Measurements from ENCODE around the gene ADGB. TPM values are rescaled to one million over a fixed set of nuclear protein-coding genes. Genes with fewer than 3 reads are reported as not detected.
"Not testable (repeated sequence)": the region's sequence is repeated elsewhere in the genome, so short reads cannot be mapped to it uniquely, and the experiment has no call there.

The ADGB gene
- polyA plus RNA-seq, 1 donor, result 0.06 TPM

DNA sequence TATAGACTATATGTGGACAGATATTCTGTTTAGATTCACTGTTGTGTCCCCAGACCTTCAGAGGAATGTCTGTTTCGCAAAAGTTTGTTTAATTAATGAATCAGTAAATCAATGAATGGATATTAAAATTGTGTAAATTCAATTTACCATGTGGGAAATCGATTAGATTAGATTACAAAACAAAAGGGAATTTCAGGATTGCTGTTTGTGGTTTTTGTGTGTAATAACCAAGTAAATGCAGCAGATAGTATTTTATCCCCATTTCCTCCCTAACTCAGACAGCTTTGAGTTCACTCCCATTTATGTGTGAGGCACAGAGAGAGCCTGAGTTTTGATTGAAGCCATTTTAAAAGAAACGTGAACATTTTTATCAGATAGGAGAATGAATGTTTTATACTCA is 214.8 kb downstream of the ADGB start:
- H3K27ac ChIP-seq (ENCODE audit: low read length), result no peak overlapping the region

GRCh38 chr6:146814148-146814750 is 215.5 kb downstream of the ADGB start:
- Histone ChIP-seq H3K27me3 (ENCODE audit: control insufficient read depth, insufficient read depth, low read length) (no peaks in the 10 kb centered on the region), H3K9me3 (ENCODE audit: control insufficient read depth, low read depth, low read length) (no peaks in the 10 kb centered on the region), H3K27ac (ENCODE audit: low read length) (no peak overlapping the region), H3K36me3 (ENCODE audit: control insufficient read depth, insufficient read depth, low read length) (no peaks in the 10 kb centered on the region), H3K4me1 (ENCODE audit: control insufficient read depth, insufficient read depth, low read length) (no peaks in the 10 kb centered on the region), H3K4me3 (ENCODE audit: low read length) (no peak overlapping the region)
- no peak for DNase-seq
- WGBS (ENCODE audit: insufficient coverage, low lambda C conversion rate), result no CpG with 5 or more reads among the region's 1 CpG

More for the DNA sequence above, 214.8 kb downstream of the ADGB start:
- Histone ChIP-seq H3K4me1 (ENCODE audit: control insufficient read depth, insufficient read depth, low read length) (no peaks in the 10 kb centered on the region), H3K27me3 (ENCODE audit: control insufficient read depth, insufficient read depth, low read length) (no peaks in the 10 kb centered on the region), H3K9me3 (ENCODE audit: control insufficient read depth, low read depth, low read length) (no peaks in the 10 kb centered on the region), H3K36me3 (ENCODE audit: control insufficient read depth, insufficient read depth, low read length) (no peaks in the 10 kb centered on the region), H3K4me3 (ENCODE audit: low read length) (no peak overlapping the region)
- DNase-seq, result no peak
- WGBS (ENCODE audit: insufficient coverage, low lambda C conversion rate), result 79% methylated on average over 3 of the region's 3 CpGs

DNA sequence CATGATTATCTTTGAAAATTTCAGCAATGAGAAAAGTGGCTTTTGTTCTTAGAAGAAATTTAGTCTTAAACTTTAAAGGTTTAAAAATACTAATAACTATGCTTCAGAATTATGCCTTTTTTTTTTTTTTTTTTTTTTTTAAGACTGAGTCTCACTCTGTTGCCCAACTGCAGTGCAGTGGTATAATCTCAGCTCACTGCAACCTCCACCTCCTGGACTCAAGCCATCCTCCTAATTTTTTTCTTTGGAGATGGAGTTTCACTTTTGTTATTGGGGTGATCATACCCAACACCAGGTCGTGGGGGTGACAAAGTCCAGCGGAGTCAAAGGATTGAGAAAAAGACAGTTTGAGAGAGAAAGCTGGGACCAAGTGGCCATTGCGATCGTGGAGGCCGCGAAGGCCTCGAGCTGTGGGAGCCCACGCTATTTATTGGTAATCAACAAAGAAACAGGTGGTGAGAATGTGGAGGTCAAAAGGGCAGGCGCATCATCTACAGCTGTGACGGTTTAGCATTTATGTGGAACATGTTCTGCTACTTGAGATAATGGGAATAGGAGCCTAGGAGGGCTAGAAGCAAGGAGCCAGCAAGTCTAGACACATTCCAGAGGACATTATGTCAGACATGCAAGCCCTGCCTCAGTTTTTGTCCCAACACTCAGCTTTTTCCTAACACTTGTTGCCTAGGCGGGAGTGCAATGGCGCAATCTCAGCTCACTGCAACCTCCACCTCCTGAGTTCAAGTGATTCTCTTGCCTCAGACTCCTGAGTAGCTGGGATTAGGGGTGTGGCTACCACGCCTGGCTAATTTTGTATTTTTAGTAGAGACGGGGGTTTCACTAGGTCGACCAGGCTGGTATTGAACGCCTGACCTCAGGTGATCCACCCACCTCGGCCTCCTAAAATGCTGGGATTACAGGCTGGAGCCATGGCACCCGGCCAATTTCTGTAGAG is 217.0 kb downstream of the ADGB start:
- not testable (repeated sequence) for H3K9me3 ChIP-seq (ENCODE audit: control insufficient read depth, low read depth, low read length); H3K27ac ChIP-seq (ENCODE audit: low read length); H3K4me3 ChIP-seq (ENCODE audit: low read length); H3K27me3 ChIP-seq (ENCODE audit: control insufficient read depth, insufficient read depth, low read length); DNase-seq; H3K4me1 ChIP-seq (ENCODE audit: control insufficient read depth, insufficient read depth, low read length); H3K36me3 ChIP-seq (ENCODE audit: control insufficient read depth, insufficient read depth, low read length)
- no CpG with 5 or more reads among the region's 18 CpGs for WGBS (ENCODE audit: insufficient coverage, low lambda C conversion rate)

DNA sequence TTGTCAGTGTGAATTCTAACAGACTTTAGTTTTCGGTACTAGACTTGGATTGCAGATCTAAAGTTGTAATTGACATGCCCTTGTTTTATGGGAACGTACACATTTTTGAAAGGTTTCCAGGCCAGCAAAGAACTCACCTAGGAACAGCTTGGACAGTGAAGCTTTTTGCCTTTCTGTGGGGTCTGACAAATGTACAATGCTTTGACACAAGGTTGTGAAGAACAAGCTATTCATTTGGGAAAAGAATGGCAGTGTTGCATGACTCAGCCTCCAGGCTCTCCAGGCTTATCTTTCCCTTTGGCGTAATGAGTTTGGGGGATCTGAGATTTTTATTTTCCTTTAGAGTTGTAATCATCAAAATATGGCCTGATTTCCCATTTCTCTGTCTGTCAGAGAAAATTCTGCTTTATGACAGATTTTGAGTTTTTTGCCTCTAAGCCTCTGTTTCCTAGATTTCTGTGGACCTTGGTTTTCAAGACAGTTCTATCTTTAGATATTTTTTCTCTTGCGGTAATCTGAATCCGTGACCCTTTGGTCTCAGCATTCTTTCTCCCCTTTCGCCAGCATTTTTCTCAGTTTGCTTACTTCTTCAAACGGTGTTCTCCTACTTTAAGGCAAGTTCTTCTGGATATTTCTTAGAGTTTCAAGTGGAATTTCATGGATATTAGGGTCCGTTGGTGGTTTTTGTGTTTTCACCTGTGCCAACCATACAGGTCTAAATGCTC is 221.0 kb downstream of the ADGB start:
- no peaks in the 10 kb centered on the region for H3K27me3 ChIP-seq (ENCODE audit: control insufficient read depth, insufficient read depth, low read length)
- H3K9me3 ChIP-seq (ENCODE audit: control insufficient read depth, low read depth, low read length), result no peaks in the 10 kb centered on the region
- WGBS (ENCODE audit: insufficient coverage, low lambda C conversion rate), result 80% methylated on average over 1 of the region's 8 CpGs
- H3K36me3 ChIP-seq (ENCODE audit: control insufficient read depth, insufficient read depth, low read length), result no peaks in the 10 kb centered on the region
- H3K4me3 ChIP-seq (ENCODE audit: low read length), result no peak overlapping the region
- no peaks in the 10 kb centered on the region for H3K4me1 ChIP-seq (ENCODE audit: control insufficient read depth, insufficient read depth, low read length)
- no peak for DNase-seq
- H3K27ac ChIP-seq (ENCODE audit: low read length), result no peak overlapping the region

GRCh38 chr6:146827216-146827928 is 228.6 kb downstream of the ADGB start:
- Histone ChIP-seq H3K4me3 (ENCODE audit: low read length) (no peak overlapping the region), H3K4me1 (ENCODE audit: control insufficient read depth, insufficient read depth, low read length) (no peaks in the 10 kb centered on the region), H3K27me3 (ENCODE audit: control insufficient read depth, insufficient read depth, low read length) (no peaks in the 10 kb centered on the region), H3K36me3 (ENCODE audit: control insufficient read depth, insufficient read depth, low read length) (no peaks in the 10 kb centered on the region), H3K27ac (ENCODE audit: low read length) (no peak overlapping the region), H3K9me3 (ENCODE audit: control insufficient read depth, low read depth, low read length) (no peaks in the 10 kb centered on the region)
- no peak for DNase-seq
- WGBS (ENCODE audit: insufficient coverage, low lambda C conversion rate), result 80% methylated on average over 2 of the region's 4 CpGs

GRCh38 chr6:146829792-146830565 is 231.2 kb downstream of the ADGB start:
- no peaks in the 10 kb centered on the region for H3K27me3 ChIP-seq (ENCODE audit: control insufficient read depth, insufficient read depth, low read length)
- no peak overlapping the region for H3K4me3 ChIP-seq (ENCODE audit: low read length)
- DNase-seq, result no peak
- no CpG with 5 or more reads among the region's 1 CpG for WGBS (ENCODE audit: insufficient coverage, low lambda C conversion rate)
- H3K4me1 ChIP-seq (ENCODE audit: control insufficient read depth, insufficient read depth, low read length), result no peaks in the 10 kb centered on the region
- H3K9me3 ChIP-seq (ENCODE audit: control insufficient read depth, low read depth, low read length), result no peaks in the 10 kb centered on the region
- H3K27ac ChIP-seq (ENCODE audit: low read length), result no peak overlapping the region
- H3K36me3 ChIP-seq (ENCODE audit: control insufficient read depth, insufficient read depth, low read length), result no peaks in the 10 kb centered on the region

DNA sequence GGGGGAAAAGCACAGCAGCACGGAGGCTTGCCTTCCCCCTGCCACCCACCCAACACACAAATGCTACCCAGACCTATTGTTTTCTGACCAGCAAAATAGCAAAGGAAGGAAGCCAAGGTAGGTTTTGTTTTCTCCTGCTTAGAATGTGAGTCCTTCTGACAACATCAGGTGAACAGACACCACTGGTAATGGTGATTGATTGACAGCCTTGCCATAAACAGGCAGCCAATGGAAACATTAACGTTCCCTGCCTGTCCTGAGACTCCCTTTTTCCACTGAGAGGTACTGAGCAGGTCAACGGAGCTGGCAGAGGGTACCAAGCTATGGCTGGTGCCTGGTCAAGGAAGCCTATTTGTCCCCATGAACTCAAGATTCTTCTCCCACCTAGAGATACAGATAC is 234.4 kb downstream of the ADGB start:
- H3K36me3 ChIP-seq (ENCODE audit: control insufficient read depth, insufficient read depth, low read length), result no peaks in the 10 kb centered on the region
- no peaks in the 10 kb centered on the region for H3K9me3 ChIP-seq (ENCODE audit: control insufficient read depth, low read depth, low read length)
- no peak overlapping the region for H3K27ac ChIP-seq (ENCODE audit: low read length)
- no peak for DNase-seq
- no peaks in the 10 kb centered on the region for H3K4me1 ChIP-seq (ENCODE audit: control insufficient read depth, insufficient read depth, low read length)
- H3K27me3 ChIP-seq (ENCODE audit: control insufficient read depth, insufficient read depth, low read length), result no peaks in the 10 kb centered on the region
- no peak overlapping the region for H3K4me3 ChIP-seq (ENCODE audit: low read length)
- WGBS (ENCODE audit: insufficient coverage, low lambda C conversion rate), result no CpG with 5 or more reads among the region's 3 CpGs

- no CpG with 5 or more reads among the region's 1 CpG for WGBS (ENCODE audit: insufficient coverage, low lambda C conversion rate)
Observed at GRCh38 chr6:146840216-146840615, 241.4 kb downstream of the ADGB start.

DNA sequence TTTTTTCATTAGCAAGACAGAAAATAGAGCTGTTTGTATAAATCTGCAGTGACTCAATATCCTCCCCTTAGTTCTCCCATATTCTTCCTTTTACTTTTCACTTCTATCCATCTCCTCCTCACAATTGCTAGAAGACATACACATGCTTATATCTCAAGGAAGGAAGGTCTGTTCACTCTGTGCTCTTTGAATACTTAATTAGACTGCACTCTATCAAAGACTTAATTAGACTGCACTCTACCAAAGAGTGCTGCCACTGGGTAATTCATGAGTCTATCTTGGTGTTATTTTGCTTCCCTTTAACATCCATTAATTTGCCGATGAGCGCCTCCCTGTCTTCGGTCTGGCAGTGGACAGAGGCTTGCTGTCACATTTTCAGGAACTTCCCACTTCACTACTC is 241.9 kb downstream of the ADGB start:
- DNase-seq, result no peak
- Histone ChIP-seq H3K4me3 (ENCODE audit: low read length) (no peak overlapping the region), H3K9me3 (ENCODE audit: control insufficient read depth, low read depth, low read length) (no peaks in the 10 kb centered on the region), H3K4me1 (ENCODE audit: control insufficient read depth, insufficient read depth, low read length) (no peaks in the 10 kb centered on the region), H3K36me3 (ENCODE audit: control insufficient read depth, insufficient read depth, low read length) (no peaks in the 10 kb centered on the region), H3K27ac (ENCODE audit: low read length) (no peak overlapping the region), H3K27me3 (ENCODE audit: control insufficient read depth, insufficient read depth, low read length) (no peaks in the 10 kb centered on the region)
- 100% methylated on average over 2 of the region's 3 CpGs for WGBS (ENCODE audit: insufficient coverage, low lambda C conversion rate)

More at GRCh38 chr6:146840216-146840615, 241.4 kb downstream of the ADGB start:
- no peak overlapping the region for H3K4me3 ChIP-seq (ENCODE audit: low read length)
- H3K4me1 ChIP-seq (ENCODE audit: control insufficient read depth, insufficient read depth, low read length), result no peaks in the 10 kb centered on the region
- no peaks in the 10 kb centered on the region for H3K27me3 ChIP-seq (ENCODE audit: control insufficient read depth, insufficient read depth, low read length)
- H3K36me3 ChIP-seq (ENCODE audit: control insufficient read depth, insufficient read depth, low read length), result no peaks in the 10 kb centered on the region
- H3K9me3 ChIP-seq (ENCODE audit: control insufficient read depth, low read depth, low read length), result no peaks in the 10 kb centered on the region
- no peak overlapping the region for H3K27ac ChIP-seq (ENCODE audit: low read length)
- no peak for DNase-seq
